ENCODE data around the gene FYN.

Gene FYN

DNA sequence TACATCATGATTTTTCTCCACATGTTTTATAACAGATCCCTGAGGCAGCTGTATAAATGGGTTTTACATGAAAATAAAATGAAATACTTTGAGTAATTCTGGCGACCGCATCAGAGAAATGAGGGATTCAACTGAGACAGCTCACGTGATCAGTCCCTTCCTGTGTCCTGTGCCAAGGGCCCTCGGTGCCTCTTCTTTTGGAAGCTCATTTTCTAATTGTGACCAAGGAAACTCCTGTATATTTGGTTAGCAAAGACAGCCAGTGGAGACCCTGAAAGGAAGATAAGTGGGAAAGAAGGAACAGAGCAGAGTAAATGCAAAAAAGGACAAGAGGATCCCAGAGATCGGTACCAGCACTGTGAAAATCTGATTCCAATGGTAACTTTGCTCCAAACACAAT lies 129.9 kb downstream of the FYN start:
- no peak for DNase-seq

DNA sequence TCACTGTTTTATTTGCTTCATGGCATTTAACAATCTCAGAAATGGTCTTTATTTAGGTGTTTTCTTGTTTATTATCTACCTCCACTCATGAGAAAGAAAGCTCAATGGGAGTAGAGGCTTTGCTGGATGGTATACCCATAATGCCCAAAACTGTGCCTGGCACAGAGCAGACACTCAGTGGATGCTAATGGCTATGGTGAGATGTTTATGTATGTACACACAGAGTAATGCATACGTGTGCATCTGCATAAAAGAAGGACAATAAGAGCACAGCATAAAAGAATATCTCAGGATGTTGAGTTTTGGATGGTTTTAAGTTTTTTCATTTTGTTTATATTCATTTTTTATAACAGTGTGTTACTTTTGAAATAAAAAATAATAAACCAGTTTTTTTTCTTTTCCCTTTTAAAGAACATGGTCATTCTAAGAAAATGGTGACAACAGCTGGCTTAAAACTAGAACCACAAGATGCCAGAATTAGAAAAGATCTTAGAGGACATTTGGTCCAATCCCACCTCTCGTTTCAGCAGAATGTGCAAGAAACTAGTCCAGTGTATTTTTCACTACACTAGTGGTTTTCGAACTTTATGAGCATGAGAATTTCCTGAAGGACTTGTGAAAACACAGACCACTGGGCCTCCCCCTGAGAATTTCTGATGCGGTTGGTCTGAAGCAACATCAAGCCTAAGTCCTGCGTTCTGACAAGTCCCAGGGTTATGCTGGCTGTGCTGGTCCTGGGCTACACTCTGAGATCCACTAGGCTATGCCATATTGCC lies 131.9 kb downstream of the FYN start:
- DNase-seq: no peak

DNA sequence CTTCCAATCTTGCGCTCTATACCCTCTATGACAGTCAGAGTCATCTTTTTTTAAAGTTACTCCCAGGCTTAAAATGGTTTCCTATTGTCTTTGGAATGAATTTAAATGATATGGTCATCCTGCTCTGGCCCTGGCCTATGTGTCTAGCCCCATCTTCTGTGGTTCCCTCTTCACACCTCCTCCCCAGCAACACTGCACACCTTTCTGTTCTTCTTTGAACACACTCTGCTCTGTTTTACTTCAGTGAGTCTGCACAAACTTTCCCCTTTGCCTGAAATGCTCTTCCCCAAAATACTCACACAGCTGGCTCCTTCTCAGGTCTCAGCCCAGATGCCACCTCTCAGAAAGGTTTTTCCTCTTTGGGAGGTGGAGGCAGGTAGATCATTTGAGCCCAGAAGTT lies 132.7 kb downstream of the FYN start:
- no peak for DNase-seq

GRCh38 chr6:111739257-111739696 lies 134.0 kb downstream of the FYN start:
- DNase-seq: no peak

- no peak for DNase-seq
These were observed 134.6 kb downstream of the FYN start for GRCh38 chr6:111738631-111739030.

- DNase-seq: no peak
These were observed 135.1 kb downstream of the FYN start for GRCh38 chr6:111738156-111738555.

DNA sequence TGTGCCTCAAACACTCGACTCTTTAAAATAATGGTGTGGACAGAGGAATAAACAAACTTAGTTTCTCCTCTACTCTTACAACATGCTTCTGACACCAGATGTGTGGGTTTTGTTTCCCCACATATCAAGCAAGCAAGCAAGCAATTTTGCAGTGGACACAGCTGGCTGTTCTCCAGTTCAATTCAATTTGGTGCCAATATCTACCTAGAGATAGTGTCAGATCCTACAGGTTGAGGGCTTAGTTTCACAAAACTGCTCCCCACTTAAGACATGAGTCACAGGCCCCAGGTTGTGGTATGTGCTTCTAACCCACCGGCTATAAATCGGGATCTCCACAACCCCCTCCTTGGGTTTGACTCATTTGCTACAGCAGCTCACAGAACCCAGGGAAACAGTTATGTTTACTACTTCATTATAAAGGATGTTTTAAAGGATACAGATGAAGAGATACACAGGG lies 136.2 kb downstream of the FYN start:
- DNase-seq: peak; percentile 79

DNA sequence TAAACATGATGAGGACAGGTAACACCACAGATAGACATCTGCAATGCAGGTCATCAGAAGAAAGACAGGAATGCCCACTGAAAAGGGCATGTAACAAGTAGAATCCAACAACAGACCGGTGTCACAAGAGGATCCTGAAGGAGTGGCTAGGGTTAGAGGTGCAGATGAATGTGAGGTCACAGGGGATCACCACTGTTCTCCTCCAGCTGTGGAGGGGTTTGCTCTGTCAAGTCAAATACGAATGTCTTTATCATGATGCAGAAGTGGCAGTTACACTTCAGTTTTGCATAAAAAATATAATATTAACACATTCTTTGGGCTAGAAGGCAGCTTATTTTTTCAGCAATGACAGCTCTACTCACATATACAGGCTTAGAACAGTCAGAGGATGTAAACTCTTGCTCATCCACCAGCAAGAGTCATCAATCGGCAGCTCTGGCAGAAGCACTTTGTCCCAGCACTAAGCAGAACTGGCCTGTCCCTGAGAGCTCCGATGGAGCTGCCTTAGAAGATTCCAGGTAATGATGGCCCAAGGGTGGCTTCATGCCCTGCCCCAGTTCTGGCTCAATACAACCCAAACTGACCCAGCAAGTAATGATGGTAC lies 137.1 kb downstream of the FYN start:
- no peak for DNase-seq

- DNase-seq: no peak
These were observed 138.9 kb downstream of the FYN start for GRCh38 chr6:111734068-111735061.

DNA sequence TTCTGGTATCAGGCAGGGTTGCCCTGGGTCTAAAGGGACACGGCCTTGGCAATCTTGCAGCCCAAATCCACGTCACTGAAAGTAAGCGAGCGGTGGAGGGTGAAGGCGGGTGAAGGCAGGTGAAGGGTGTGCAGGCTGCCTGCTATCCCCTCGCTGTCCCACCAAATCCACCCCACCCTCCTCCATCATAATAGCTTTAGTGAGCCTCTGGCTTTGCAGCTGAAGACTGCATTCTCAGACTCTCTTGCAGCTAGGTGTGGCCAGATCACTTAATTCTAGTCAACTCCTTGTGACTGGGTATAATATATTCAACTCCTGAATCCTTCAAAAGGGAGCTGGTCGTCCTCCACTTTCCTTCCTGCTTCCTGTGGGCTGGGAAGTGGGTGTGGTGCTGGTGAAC lies 140.9 kb downstream of the FYN start:
- no peak for DNase-seq

GRCh38 chr6:111731456-111732195 lies 141.6 kb downstream of the FYN start:
- no peak for DNase-seq

- no peak for DNase-seq
These were observed 142.4 kb downstream of the FYN start for GRCh38 chr6:111730864-111731263.

GRCh38 chr6:111727802-111728201 lies 145.4 kb downstream of the FYN start:
- peak; percentile 32 for DNase-seq

GRCh38 chr6:111727041-111727440 lies 146.2 kb downstream of the FYN start:
- peak; percentile 47 for DNase-seq

- DNase-seq: no peak
These were observed 147.7 kb downstream of the FYN start for GRCh38 chr6:111725446-111726112.

- DNase-seq: no peak
These were observed 148.7 kb downstream of the FYN start for GRCh38 chr6:111724505-111724904.

- no peak for DNase-seq
These were observed 149.2 kb downstream of the FYN start for GRCh38 chr6:111724039-111724438.

DNA sequence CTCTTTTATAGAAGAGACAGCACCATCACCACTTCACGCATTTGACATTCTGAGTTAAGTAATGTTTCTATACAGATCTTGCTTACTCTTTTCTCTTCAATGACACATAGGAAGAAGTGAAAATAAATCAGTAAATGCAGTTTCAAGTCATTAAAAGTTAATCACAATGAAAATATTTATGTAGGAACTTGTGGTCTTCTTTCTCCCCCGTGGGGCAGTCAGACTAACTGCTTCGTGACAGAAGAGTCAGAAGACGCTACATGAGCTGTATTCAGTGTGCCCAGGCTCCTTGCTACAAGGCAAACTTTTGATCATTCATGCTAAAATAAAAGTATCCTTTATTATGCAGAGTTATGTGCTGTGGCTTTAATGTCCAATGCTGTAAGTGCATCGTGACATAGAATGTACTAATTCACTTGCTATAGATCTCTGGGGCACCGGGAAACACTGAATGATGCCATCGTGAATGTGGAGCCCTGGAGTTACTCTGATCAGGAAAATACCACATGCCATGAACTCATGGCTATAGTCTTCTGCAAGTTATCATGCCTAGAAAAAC lies 149.8 kb downstream of the FYN start:
- DNase-seq: peak; percentile 21

DNA sequence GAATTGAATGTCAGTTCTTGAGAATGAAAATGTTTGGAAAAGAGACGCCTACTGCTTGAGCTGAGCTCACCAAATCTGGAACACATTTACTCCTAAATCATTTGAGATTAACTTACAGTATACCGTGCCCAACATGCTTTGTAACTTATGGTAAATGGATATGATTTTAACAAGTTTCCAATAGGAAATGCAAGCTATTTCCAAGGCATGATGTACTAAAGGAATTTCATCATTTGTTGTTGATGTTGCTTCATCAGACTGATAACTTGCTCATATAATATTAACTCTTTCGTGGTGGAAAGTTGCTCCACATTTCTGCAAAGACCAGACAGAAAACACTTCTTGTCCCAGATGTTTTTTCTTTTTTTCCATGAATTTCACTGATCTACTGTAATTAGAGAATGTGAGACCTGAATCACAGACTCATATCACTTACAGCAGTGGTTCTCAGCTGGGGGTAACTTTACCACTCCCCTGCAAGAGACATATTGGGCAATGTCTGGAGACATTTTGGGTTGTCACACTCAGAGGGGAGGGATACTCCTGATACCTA lies 151.0 kb downstream of the FYN start:
- peak; percentile 90 for DNase-seq

- peak; percentile 48 for DNase-seq
These were observed 151.5 kb downstream of the FYN start for GRCh38 chr6:111721753-111722154.

DNA sequence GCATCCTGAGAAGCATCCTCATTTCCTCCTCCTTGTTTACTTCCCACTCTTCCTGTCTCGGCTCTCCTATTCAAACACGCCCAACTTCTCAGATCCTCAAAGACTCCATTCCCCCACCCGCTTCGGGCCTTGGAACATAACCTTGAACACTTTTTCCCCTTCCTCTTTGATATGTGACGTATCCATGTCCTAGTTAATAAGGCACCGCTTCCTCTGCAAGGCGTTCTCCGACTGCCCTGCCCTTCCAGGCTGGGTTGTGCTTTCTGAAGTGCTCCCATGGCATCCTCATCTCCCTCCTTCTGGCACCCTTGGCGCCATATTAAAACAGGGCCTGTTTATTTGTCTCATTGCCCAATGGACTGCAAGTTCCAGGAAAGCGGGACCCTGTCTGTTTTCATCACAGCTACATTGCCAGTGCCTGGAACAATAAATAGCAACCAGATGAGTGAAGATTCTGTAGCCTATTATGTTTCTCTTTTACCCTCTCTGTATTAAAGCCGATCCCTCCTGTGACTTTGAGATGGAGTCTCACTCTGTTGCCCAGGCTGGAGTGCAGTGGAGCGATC lies 152.2 kb downstream of the FYN start:
- DNase-seq: no peak

Data from fibroblast of skin of right quadriceps (primary cell).